Astrocyte (in vitro differentiated cells and primary cell): ENCODE data around the gene TMEM219.

Source experiments
- CTCF ChIP-seq: IDR thresholded peaks from 2 replicates; pipeline ENCODE4 v1.5.1; 2011; ENCODE audit warnings: low read depth, mild to moderate bottlenecking, inconsistent platforms, low read length, moderate library complexity; ENCODE audit not compliant: insufficient read depth
- EZH2 ChIP-seq: IDR thresholded peaks from 2 replicates; pipeline ENCODE4 v1.6.1; 2012; ENCODE audit warnings: mild to moderate bottlenecking, low read length, inconsistent platforms; ENCODE audit not compliant: insufficient read depth

DNA sequence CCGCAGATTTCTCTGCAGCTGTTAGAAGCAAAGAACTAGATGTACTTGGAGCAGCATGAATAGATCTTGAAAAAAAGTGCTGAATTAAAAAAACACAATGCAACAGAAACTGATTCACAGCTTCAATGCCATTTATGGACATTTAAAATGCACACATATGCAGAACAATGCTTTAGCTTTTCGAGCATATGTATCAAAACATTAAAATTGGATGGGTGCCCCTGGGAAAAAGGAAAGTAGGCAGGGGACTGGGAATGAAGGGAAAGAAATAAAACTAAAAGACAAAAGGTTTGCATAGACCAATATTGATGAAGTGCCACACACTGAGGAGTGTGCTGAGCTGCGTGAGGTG, 40.9 kb upstream of the TMEM219 start:
- TF ChIP-seq CTCF: no peak
- TF ChIP-seq EZH2: no peak
